ENCODE results near the gene LZTR1. TPM values are rescaled to one million over a fixed set of nuclear protein-coding genes. Genes with fewer than 3 reads are reported as not detected.

LZTR1 gene
- total RNA-seq, 1 experiment from 2014 or later, result 37.2 TPM

DNA sequence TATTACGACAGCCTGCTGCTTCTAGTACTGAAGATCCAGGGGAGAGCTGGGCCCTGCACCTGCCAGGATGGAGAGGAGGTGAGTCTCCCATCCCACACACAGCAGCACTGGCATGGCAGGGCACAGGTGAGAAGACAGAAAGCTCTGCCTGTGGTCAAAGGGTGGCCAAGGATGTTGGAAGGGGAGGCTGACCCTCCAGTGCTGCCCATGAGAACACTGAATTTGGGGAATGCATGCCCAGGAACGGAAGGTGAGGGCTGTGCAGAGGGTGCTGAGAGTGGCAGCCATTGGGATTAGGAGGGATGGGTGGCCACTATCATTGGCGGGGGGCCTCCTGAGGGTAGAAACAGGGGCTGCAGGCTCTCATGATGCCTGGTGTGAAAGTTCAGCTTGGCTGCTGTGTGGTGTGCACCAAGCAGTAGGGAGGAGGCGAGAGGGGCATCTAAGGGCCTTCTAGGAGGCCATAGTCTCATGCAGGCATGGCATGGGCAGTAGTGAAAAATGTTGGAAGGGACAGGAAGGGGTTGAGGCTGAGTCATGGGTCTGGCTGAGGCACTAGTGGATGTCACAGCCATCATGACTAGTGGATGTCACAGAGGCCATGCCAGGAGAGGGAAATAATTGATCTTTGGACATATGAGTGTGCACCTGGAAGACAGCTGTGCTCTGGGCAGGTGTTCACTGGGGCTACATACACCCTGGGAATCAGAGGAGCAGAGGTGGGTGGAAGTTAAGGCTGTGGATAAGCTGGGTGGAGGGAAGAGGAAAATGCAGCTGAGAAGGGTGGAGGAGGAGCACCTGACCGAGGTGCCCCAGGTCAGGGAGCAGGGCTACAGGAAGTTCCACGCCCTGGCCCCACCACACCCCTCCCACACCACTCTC is 61.1 kb downstream of the LZTR1 start:
- no peak overlapping the region for H3K27ac Mint-ChIP-seq (ENCODE audit: unreplicated experiment)

DNA sequence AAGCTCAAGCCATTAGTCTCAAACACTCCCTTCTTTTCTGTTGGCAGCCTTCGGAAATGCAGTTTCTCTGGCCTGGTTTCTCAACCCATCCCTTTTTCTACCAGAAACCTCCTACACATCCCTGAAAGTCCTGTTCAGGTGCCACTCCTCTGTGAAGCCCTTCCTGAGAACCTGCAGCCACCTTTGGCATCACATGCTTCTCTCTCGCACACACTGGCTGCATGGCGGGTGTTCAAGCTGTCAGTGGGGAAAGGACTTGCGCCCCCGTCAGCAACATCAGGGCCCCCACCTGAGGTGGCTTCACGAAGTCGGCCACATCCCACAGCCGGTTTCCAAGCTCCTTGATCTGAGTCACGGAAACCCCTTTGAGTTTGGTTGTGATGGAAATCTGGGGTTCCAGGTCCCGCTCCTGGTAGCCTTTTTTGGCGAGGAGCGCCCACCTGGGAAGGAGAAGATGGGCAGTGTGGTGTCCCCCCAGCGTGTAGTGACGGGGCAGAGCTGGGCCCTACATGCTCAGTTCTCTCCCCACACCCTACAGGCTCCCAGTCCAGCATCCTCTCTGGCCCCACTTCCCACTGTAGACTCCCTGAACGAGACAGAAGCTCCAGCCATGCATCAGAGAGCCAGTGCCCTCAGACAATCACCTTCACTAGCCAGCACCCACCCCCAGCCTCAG is 61.9 kb downstream of the LZTR1 start:
- POLR2A ChIA-PET, result no interaction called here

More for the DNA sequence above, 61.1 kb downstream of the LZTR1 start:
- Histone ChIP-seq H3K27me3 (replicated peaks; ENCODE audit: control insufficient read depth, insufficient read depth, low read length) (no peaks in the 10 kb centered on the region), H3K36me3 (ENCODE audit: control insufficient read depth, insufficient read depth, low read length) (no peaks in the 10 kb centered on the region), H3K9me3 (no peaks in the 10 kb centered on the region), H3K4me3 (ENCODE audit: low read depth, low read length) (no peak overlapping the region), H3K4me1 (peaks cover 20% of the 10 kb centered on the region)
- TF ChIP-seq CTCF (IDR thresholded peaks at IDR 0.05; ENCODE audit: insufficient read depth in 1 of 2, low read depth in 1 of 2, low read length in 1 of 2, severe bottlenecking in 1 of 2, unreplicated experiment in 1 of 2), result no peak
- Mint-ChIP-seq H3K27me3 (ENCODE audit: insufficient read depth, unreplicated experiment) (no peaks in the 10 kb centered on the region), H3K36me3 (ENCODE audit: insufficient read depth, unreplicated experiment) (peaks cover 11% of the 10 kb centered on the region), H3K4me3 (ENCODE audit: unreplicated experiment) (no peak overlapping the region), H3K4me1 (ENCODE audit: low read depth, unreplicated experiment) (peaks cover 31% of the 10 kb centered on the region), H3K9me3 (ENCODE audit: unreplicated experiment) (no peaks in the 10 kb centered on the region)
- no TSS peak for BruUV-seq (replicated peaks)
- DNase-seq, result no peak
- intact Hi-C loops (cut with micrococcal nuclease; ENCODE audit: unreplicated experiment), result no loop called here
- POLR2A ChIA-PET, result no interaction called here
- CTCF ChIA-PET, result no interaction called here

More for the DNA sequence above, 61.9 kb downstream of the LZTR1 start:
- no peak for DNase-seq
- Mint-ChIP-seq H3K9me3 (ENCODE audit: unreplicated experiment) (no peaks in the 10 kb centered on the region), H3K4me1 (ENCODE audit: low read depth, unreplicated experiment) (peaks cover 31% of the 10 kb centered on the region), H3K4me3 (ENCODE audit: unreplicated experiment) (no peak overlapping the region), H3K27ac (ENCODE audit: unreplicated experiment) (peak overlapping the region; percentile 98), H3K27me3 (ENCODE audit: insufficient read depth, unreplicated experiment) (no peaks in the 10 kb centered on the region), H3K36me3 (ENCODE audit: insufficient read depth, unreplicated experiment) (peaks cover 11% of the 10 kb centered on the region)
- BruUV-seq (replicated peaks), result no TSS peak
- CTCF ChIA-PET, result no interaction called here
- intact Hi-C loops (cut with micrococcal nuclease; ENCODE audit: unreplicated experiment), result no loop called here
- Histone ChIP-seq H3K36me3 (ENCODE audit: control insufficient read depth, insufficient read depth, low read length) (no peaks in the 10 kb centered on the region), H3K9me3 (no peaks in the 10 kb centered on the region), H3K4me1 (peaks cover 15% of the 10 kb centered on the region), H3K27me3 (replicated peaks; ENCODE audit: control insufficient read depth, insufficient read depth, low read length) (no peaks in the 10 kb centered on the region), H3K4me3 (ENCODE audit: low read depth, low read length) (no peak overlapping the region)
- TF ChIP-seq CTCF (IDR thresholded peaks at IDR 0.05; ENCODE audit: insufficient read depth in 1 of 2, low read depth in 1 of 2, low read length in 1 of 2, severe bottlenecking in 1 of 2, unreplicated experiment in 1 of 2), result no peak

Measured in Caco-2 (cell line).